ENCODE results near the gene SYNGR2.
A peak's percentile ranks its signal among the peaks of the same experiment; 100 is the strongest.

Gene SYNGR2

GRCh38 chr17:78148286-78149016 is 19.9 kb upstream of the SYNGR2 start:
- H3K27ac ChIP-seq (ENCODE audit: low read length): no peak overlapping the region

GRCh38 chr17:78151514-78152008 is 16.8 kb upstream of the SYNGR2 start:
- H3K4me1 ChIP-seq (ENCODE audit: insufficient read depth, low read length): no peaks in the 10 kb centered on the region
- no peaks in the 10 kb centered on the region for H3K36me3 ChIP-seq (ENCODE audit: insufficient read depth, low read depth, low read length)
- H3K9me3 ChIP-seq (ENCODE audit: insufficient read depth, low read depth, low read length): no peaks in the 10 kb centered on the region
- H3K27ac ChIP-seq (ENCODE audit: low read length): no peak overlapping the region
- no peak overlapping the region for H3K4me3 ChIP-seq (ENCODE audit: low read length)
- no peaks in the 10 kb centered on the region for H3K27me3 ChIP-seq (ENCODE audit: insufficient read depth, low read length)
- H3K9ac ChIP-seq (ENCODE audit: low read depth, low read length): no peak overlapping the region

More at GRCh38 chr17:78148286-78149016, 19.9 kb upstream of the SYNGR2 start:
- no peaks in the 10 kb centered on the region for H3K36me3 ChIP-seq (ENCODE audit: insufficient read depth, low read depth, low read length)
- H3K9ac ChIP-seq (ENCODE audit: low read depth, low read length): no peak overlapping the region
- H3K27me3 ChIP-seq (ENCODE audit: insufficient read depth, low read length): no peaks in the 10 kb centered on the region
- H3K9me3 ChIP-seq (ENCODE audit: insufficient read depth, low read depth, low read length): no peaks in the 10 kb centered on the region
- H3K4me1 ChIP-seq (ENCODE audit: insufficient read depth, low read length): no peaks in the 10 kb centered on the region
- no peak overlapping the region for H3K4me3 ChIP-seq (ENCODE audit: low read length)

- H3K9ac ChIP-seq (ENCODE audit: low read depth, low read length): no peak overlapping the region
- H3K9me3 ChIP-seq (ENCODE audit: insufficient read depth, low read depth, low read length): no peaks in the 10 kb centered on the region
- no peaks in the 10 kb centered on the region for H3K36me3 ChIP-seq (ENCODE audit: insufficient read depth, low read depth, low read length)
- H3K27me3 ChIP-seq (ENCODE audit: insufficient read depth, low read length): no peaks in the 10 kb centered on the region
- H3K4me1 ChIP-seq (ENCODE audit: insufficient read depth, low read length): no peaks in the 10 kb centered on the region
- H3K27ac ChIP-seq (ENCODE audit: low read length): no peak overlapping the region
- H3K4me3 ChIP-seq (ENCODE audit: low read length): no peak overlapping the region
These were observed 13.2 kb upstream of the SYNGR2 start for GRCh38 chr17:78154903-78155811.

DNA sequence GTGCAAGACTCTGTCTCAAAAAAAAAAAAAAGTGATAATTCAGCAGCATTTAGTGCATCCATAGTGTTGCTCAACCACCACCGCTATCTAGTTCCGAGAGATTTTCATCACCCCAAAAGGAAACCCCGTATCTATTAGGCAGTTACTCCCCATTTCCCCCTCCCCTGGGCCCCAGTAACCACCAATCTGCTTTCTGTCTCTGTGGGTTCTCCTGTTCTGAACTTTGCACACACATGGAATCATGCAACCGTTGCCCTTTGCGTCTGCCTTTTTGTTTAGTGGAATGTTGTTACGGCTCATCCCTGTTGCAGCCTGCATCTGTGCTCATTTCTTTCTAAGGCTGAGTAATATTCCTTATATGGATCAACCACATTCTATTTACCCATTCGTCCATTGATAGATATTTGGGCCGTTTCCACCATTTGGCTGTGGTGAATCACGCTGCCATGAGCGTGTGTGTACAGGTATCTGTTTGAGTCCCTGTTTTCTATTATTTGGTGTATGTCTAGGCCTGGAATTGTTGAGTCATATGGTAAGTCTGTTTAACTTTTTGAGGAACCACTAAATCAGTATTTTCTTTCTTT is 8.7 kb upstream of the SYNGR2 start:
- Histone ChIP-seq H3K27me3 (ENCODE audit: insufficient read depth, low read length) (no peaks in the 10 kb centered on the region), H3K9me3 (ENCODE audit: insufficient read depth, low read depth, low read length) (no peaks in the 10 kb centered on the region), H3K4me3 (ENCODE audit: low read length) (no peak overlapping the region), H3K36me3 (ENCODE audit: insufficient read depth, low read depth, low read length) (no peaks in the 10 kb centered on the region), H3K9ac (ENCODE audit: low read depth, low read length) (no peak overlapping the region), H3K4me1 (ENCODE audit: insufficient read depth, low read length) (no peaks in the 10 kb centered on the region), H3K27ac (ENCODE audit: low read length) (no peak overlapping the region)

DNA sequence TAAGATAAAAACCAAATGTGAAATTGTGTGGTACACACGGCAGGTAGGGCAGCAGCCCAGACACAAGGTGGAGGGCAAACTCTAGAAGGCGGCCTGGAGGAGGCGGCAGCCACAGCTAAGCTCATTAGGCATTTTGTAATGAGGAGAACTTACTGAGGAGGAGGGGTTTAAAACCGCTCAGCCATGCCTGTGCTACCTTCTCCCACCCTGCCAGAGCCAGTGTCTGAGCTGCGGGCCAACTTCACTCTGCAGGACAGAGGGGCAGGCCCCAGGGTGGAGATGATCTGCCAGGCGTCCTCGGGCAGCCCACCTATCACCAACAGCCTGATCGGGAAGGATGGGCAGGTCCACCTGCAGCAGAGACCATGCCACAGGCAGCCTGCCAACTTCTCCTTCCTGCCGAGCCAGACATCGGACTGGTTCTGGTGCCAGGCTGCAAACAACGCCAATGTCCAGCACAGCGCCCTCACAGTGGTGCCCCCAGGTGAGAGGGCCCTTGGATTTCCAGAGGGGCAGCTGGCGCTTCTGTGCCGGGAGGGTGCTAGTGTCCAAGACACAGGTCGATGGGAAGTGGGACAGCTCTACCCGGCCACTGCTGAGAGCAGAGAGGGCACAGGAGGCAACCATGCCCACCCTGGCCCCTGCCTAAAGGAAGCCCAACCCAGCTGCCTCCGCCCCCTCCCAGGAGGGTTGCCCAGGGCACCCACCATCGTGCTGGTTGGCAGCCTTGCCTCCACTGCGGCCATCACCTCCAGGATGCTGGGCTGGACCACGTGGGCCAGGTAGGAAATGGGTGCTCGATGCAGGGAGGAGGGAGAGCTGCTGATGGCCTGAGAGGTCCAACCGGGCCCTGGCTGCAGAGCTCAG is 4.3 kb upstream of the SYNGR2 start:
- H3K4me3 ChIP-seq (ENCODE audit: low read length): no peak overlapping the region
- no peaks in the 10 kb centered on the region for H3K36me3 ChIP-seq (ENCODE audit: insufficient read depth, low read depth, low read length)
- H3K27me3 ChIP-seq (ENCODE audit: insufficient read depth, low read length): no peaks in the 10 kb centered on the region
- no peaks in the 10 kb centered on the region for H3K9me3 ChIP-seq (ENCODE audit: insufficient read depth, low read depth, low read length)
- H3K9ac ChIP-seq (ENCODE audit: low read depth, low read length): no peak overlapping the region
- H3K4me1 ChIP-seq (ENCODE audit: insufficient read depth, low read length): no peaks in the 10 kb centered on the region
- no peak overlapping the region for H3K27ac ChIP-seq (ENCODE audit: low read length)

DNA sequence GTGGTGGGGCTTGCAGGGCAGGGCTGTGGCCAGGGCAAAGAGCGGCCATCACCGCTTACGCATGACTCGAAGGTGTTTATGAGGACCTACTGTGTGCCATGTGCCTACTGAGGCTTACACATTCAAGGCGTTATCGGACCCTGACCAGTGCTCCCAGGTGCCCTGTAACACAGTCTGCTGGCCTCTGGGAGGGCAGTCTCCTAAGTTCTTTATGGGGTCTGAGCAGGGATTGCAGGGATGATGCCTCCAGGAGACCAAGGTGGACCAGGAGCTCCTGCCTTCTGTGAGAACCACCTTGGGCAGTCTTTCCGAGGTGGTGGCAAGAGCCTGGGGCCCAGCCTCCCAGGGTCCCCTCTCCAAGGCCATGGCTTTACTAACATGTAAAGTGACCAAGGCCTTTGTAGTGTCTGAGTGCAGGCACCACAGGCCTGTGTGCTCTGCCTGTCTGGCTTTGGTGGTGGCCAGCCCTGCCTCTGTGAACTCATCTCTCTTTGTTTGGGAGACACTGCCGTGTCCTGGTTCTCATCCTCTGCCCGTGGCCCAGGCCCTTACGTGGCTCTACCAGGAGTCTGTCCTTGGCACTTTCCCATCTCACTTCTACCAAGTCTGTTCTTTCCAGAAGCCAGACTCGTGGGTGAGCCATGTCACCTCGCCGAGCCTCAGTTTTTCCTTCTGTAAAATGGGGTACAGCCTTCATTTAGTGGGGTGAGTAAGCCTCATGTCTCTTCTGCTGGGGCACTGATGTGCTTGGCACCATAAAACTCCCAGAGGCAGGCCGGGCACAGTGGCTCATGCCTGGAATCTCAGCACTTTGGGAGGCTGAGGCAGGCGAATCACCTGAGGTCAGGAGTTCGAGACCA is 3.4 kb upstream of the SYNGR2 start:
- Histone ChIP-seq H3K27me3 (ENCODE audit: insufficient read depth, low read length) (no peaks in the 10 kb centered on the region), H3K4me3 (ENCODE audit: low read length) (no peak overlapping the region), H3K9ac (ENCODE audit: low read depth, low read length) (no peak overlapping the region)

GRCh38 chr17:78166416-78166815 is 2.0 kb upstream of the SYNGR2 start:
- H3K9ac ChIP-seq (ENCODE audit: low read depth, low read length): no peak overlapping the region
- no peak overlapping the region for H3K27ac ChIP-seq (ENCODE audit: low read length)
- H3K4me1 ChIP-seq (ENCODE audit: insufficient read depth, low read length): no peaks in the 10 kb centered on the region
- no peak overlapping the region for H3K4me3 ChIP-seq (ENCODE audit: low read length)
- H3K27me3 ChIP-seq (ENCODE audit: insufficient read depth, low read length): no peaks in the 10 kb centered on the region
- H3K36me3 ChIP-seq (ENCODE audit: insufficient read depth, low read depth, low read length): no peaks in the 10 kb centered on the region
- no peaks in the 10 kb centered on the region for H3K9me3 ChIP-seq (ENCODE audit: insufficient read depth, low read depth, low read length)

More for the DNA sequence above, 3.4 kb upstream of the SYNGR2 start:
- no peak overlapping the region for H3K27ac ChIP-seq (ENCODE audit: low read length)
- no peaks in the 10 kb centered on the region for H3K4me1 ChIP-seq (ENCODE audit: insufficient read depth, low read length)
- no peaks in the 10 kb centered on the region for H3K9me3 ChIP-seq (ENCODE audit: insufficient read depth, low read depth, low read length)
- no peaks in the 10 kb centered on the region for H3K36me3 ChIP-seq (ENCODE audit: insufficient read depth, low read depth, low read length)

DNA sequence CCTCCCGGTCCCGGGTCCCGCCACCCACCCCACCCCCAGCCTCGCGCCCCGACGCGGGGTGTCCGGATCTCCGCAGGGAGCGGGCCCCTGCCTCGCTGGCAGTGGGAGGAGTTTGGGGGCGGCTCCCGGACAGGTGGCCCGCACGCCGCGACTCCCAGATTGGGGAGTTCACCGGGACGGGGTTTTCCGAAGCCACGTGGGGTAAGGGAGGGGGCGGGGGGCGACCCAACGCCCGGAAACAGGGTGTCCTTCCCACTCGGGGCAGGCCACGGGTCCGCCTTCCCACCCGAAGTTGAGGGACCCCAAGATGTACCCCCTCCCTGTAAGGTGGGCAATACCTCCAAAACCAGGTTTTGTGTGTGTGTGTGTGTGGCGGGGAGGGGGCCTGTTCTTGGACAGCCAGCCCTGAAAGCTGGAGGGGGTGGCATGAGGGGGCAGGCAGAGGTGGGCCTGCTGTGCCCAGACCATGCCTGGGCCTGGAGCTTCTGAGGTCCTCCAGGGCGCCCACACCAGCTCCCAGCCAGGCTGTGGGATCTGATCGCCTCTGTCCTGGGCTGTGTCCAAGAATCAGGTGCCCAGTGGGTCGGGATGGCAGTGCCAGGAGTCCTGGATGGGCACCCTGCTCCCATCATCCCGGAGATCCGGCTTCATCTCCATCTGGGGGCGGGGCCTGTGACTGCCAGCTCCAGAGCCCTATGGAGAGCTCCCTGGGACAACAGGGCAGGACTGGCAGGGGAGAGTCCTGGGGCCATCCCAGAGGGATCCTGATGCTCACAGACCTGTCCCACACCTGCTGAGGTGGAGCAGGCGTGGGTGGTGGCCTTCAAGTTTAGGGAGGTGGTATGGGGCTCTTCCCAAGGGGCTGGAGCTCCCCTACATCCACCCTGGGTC is 767 bp downstream of the SYNGR2 start:
- H3K27me3 ChIP-seq (ENCODE audit: insufficient read depth, low read length): no peaks in the 10 kb centered on the region
- H3K9me3 ChIP-seq (ENCODE audit: insufficient read depth, low read depth, low read length): no peaks in the 10 kb centered on the region
- H3K36me3 ChIP-seq (ENCODE audit: insufficient read depth, low read depth, low read length): peaks cover 13% of the 10 kb centered on the region
- peak overlapping the region; percentile 27; the same call in 1 of the 2 replicates for H3K9ac ChIP-seq (ENCODE audit: low read depth, low read length)
- peak overlapping the region; percentile 69 for H3K4me3 ChIP-seq (ENCODE audit: low read length)
- peaks cover 11% of the 10 kb centered on the region for H3K4me1 ChIP-seq (ENCODE audit: insufficient read depth, low read length)
- H3K27ac ChIP-seq (ENCODE audit: low read length): no peak overlapping the region

DNA sequence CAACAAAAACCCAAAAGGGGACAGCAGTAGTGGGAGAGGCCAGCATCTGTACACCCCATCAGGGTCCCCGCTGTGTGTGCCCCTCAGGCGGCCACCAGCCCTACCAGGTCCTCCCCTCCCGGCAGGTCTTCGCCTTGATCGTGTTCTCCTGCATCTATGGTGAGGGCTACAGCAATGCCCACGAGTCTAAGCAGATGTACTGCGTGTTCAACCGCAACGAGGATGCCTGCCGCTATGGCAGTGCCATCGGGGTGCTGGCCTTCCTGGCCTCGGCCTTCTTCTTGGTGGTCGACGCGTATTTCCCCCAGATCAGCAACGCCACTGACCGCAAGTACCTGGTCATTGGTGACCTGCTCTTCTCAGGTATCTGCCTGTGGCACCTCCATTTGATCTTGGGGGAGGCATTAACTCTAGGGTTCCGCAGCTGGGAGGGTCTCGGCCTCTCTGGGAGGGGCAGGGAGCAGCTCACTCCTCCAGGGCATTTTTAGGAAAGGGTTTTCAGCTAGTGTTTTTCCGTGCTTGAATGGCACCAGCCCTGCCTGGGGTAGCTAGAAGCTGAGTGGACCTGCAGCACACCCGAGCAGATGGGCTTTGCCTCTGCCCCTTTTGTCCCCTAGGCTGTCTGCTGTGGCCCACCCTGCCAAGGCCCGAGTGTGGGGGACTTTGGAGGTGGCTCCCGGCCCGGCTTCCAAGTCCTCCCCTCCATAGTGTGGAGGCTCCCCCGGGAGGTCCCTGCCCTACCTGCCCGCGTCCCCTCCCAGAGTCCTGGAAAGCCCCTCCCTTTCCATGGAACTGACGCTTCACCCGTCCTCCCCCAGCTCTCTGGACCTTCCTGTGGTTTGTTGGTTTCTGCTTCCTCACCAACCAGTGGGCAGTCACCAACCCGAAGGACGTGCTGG is 2.6 kb downstream of the SYNGR2 start:
- Histone ChIP-seq H3K36me3 (ENCODE audit: insufficient read depth, low read depth, low read length) (peaks cover 30% of the 10 kb centered on the region), H3K9me3 (ENCODE audit: insufficient read depth, low read depth, low read length) (no peaks in the 10 kb centered on the region), H3K4me1 (ENCODE audit: insufficient read depth, low read length) (peaks cover 11% of the 10 kb centered on the region), H3K9ac (ENCODE audit: low read depth, low read length) (no peak overlapping the region), H3K4me3 (ENCODE audit: low read length) (no peak overlapping the region), H3K27me3 (ENCODE audit: insufficient read depth, low read length) (no peaks in the 10 kb centered on the region), H3K27ac (ENCODE audit: low read length) (no peak overlapping the region)

Measured in iPS-20b (cell line).